Bronchial epithelial cell (primary cell): ENCODE measurements around the gene PIGW. TPM values are rescaled to one million over a fixed set of nuclear protein-coding genes. Genes with fewer than 3 reads are reported as not detected.

Source experiments
- DNase-seq: peaks from one replicate; pipeline ENCODE4 v3.0.0-alpha.2; 2010; ENCODE audit warnings: low read depth
- FAIRE-seq: peaks from 2 replicates; lab custom pipeline; 2011; peaks lifted over from hg19 to GRCh38; lab: Jason Lieb, UNC
- H3K27me3 ChIP-seq: 2 replicates; pipeline ENCODE4 v1.5.1; 2011; ENCODE audit warnings: low read length; ENCODE audit not compliant: control insufficient read depth, insufficient read depth
- H3K36me3 ChIP-seq: 2 replicates; pipeline ENCODE4 v1.5.1; 2011; ENCODE audit warnings: low read length; ENCODE audit not compliant: control insufficient read depth, insufficient read depth
- H3K4me3 ChIP-seq: 2 replicates; pipeline ENCODE4 v1.5.1; 2011; ENCODE audit warnings: mild to moderate bottlenecking, low read depth, low read length, control low read depth
- total RNA-seq: library from RNA; depleted of rRNA; stranded (reverse); fragments of >200 nt; gene quantifications from 2 replicates; pipeline ENCODE4 v1.2.1, GENCODE V29; 2014
- TF ChIP-seq, protein P1 (sequence below): IDR thresholded peaks from 2 replicates; pipeline ENCODE4 v1.5.1; 2011; ENCODE audit warnings: mild to moderate bottlenecking, moderate library complexity, low read length, control low read depth, inconsistent platforms; ENCODE audit not compliant: insufficient read depth, severe bottlenecking

Gene PIGW
- total RNA-seq, 1 donor from 2014 or later = 9.2 TPM

DNA sequence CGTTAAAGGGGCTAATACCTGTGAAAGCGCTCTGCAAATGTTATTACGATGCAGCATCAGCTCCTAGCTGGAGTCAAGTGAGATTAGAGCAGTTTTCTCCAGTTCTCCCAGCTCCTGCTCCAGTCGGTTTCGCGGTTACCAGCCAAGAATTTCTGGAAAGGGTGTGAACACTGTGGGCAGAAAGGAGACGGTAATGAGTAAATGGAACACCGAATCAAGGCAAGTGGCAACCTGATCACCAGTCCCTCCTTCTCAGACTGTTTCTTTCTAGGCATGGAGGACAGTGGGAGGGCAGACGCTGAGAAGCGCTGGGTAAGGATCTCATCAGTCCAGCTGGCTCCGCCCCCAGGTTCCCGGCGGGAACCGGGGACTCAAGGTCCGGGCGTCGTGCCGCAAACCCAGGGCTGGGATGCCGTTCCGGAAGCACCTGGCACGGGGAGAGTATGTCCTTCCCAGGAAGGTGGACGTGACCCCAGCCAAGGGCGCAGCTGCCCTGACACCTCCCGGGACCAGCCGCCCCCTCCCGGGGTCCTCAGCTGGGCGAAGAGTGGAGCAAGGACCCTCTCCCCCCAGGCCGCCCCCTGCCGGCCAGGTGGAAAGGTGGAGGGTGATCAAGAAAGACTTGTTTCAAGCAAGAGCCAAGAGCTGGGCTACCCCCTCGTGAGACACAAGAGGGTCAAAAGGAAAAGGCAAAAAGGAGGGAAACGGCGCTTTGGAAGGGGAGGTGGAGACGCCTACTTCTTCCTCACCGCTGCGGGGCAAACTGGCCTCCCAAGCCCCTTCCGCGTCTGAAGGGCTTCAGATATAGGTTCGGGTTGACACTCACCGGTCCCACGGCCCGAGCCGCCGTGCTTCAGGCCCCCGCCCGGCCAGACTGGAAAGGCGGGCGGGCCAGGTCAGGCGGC, 600 bp upstream of the PIGW start:
- H3K4me3 ChIP-seq = peak overlapping the region; percentile 57
- DNase-seq = peak; percentile 96
- peaks cover 5% of the 10 kb centered on the region for H3K36me3 ChIP-seq

DNA sequence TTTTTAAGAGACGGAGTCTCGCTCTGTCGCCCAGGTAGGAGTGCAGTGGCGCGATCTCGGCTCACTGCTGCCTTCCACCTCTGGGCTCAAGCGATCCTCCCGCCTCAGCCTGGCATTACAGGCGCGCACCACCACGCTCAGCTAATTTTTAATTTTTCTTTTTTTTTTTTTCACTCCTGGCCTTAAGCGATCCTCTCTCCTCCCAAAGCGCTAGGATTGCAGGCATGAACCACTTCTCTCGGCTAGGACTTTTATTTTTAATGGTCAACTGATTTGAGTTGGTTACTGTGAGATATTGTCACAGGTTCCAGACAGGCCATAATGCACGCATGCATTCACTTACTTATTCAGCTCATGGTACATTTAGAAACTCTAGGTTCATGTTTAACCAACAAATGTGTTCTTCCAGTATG, 888 bp downstream of the PIGW start:
- DNase-seq (no peak), FAIRE-seq (no peak)
- TF ChIP-seq, protein P1, sequence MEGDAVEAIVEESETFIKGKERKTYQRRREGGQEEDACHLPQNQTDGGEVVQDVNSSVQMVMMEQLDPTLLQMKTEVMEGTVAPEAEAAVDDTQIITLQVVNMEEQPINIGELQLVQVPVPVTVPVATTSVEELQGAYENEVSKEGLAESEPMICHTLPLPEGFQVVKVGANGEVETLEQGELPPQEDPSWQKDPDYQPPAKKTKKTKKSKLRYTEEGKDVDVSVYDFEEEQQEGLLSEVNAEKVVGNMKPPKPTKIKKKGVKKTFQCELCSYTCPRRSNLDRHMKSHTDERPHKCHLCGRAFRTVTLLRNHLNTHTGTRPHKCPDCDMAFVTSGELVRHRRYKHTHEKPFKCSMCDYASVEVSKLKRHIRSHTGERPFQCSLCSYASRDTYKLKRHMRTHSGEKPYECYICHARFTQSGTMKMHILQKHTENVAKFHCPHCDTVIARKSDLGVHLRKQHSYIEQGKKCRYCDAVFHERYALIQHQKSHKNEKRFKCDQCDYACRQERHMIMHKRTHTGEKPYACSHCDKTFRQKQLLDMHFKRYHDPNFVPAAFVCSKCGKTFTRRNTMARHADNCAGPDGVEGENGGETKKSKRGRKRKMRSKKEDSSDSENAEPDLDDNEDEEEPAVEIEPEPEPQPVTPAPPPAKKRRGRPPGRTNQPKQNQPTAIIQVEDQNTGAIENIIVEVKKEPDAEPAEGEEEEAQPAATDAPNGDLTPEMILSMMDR = no peak
- H3K27me3 ChIP-seq = no peaks in the 10 kb centered on the region
- H3K4me3 ChIP-seq = peak overlapping the region; percentile 57
- peaks cover 5% of the 10 kb centered on the region for H3K36me3 ChIP-seq

More for the DNA sequence above, 600 bp upstream of the PIGW start:
- no peak for FAIRE-seq
- no peaks in the 10 kb centered on the region for H3K27me3 ChIP-seq
- TF ChIP-seq, protein P1 = peak; percentile 67

DNA sequence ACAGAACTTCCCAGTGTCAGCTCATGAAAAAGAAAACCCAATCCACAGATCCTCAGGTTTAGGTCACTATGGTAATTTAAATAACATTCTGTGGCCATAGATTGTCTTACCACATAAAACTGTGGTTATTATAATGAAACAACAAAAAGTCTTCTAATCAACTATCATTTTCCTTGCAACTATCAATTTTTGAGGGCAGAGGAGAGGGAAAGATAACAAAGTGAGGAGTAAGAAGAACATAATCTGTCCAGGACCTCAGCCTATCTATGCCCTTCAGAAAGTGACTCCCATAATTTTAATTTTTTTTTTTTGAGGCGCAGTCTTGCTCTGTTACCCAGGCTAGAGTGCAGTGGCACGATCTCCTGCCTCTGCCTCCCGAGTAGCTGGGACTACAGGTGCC, 5.9 kb downstream of the PIGW start:
- no peak for DNase-seq
- TF ChIP-seq, protein P1 = no peak
- no peak for FAIRE-seq
- H3K4me3 ChIP-seq = no peak overlapping the region
- no peaks in the 10 kb centered on the region for H3K27me3 ChIP-seq
- H3K36me3 ChIP-seq = no peaks in the 10 kb centered on the region

GRCh38 chr17:36542755-36543154, 8.0 kb downstream of the PIGW start:
- FAIRE-seq = no peak

GRCh38 chr17:36544044-36544306, 9.2 kb downstream of the PIGW start:
- H3K36me3 ChIP-seq = peaks cover 2% of the 10 kb centered on the region
- TF ChIP-seq, protein P1 = no peak
- DNase-seq (peak; percentile 40), FAIRE-seq (no peak)
- H3K27me3 ChIP-seq = no peaks in the 10 kb centered on the region
- H3K4me3 ChIP-seq = peak overlapping the region; percentile 99

More at GRCh38 chr17:36542755-36543154, 8.0 kb downstream of the PIGW start:
- no peaks in the 10 kb centered on the region for H3K27me3 ChIP-seq
- TF ChIP-seq, protein P1 = no peak
- DNase-seq = no peak
- H3K4me3 ChIP-seq = no peak overlapping the region
- peaks cover 2% of the 10 kb centered on the region for H3K36me3 ChIP-seq
